ENCODE data around the gene RIC8B.

Gene RIC8B

DNA sequence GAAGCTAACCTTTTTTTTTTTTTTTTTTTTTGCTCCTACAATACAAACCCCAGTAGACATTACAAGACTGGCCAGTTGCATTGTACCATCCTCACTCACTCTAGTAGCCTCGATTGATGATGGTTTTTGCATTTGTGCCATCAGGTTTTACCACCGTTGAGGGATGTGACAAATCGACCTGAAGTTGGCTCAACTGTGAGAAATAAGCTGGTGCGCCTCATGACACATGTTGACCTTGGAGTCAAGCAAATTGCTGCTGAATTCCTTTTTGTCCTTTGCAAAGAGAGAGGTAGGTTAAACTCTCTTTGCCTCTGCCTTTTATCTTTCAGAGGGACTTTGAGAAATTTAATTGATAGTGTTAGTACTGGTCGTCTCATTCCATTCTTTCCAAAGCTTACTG is 76.8 kb downstream of the RIC8B start:
- TF ChIP-seq, protein P1, sequence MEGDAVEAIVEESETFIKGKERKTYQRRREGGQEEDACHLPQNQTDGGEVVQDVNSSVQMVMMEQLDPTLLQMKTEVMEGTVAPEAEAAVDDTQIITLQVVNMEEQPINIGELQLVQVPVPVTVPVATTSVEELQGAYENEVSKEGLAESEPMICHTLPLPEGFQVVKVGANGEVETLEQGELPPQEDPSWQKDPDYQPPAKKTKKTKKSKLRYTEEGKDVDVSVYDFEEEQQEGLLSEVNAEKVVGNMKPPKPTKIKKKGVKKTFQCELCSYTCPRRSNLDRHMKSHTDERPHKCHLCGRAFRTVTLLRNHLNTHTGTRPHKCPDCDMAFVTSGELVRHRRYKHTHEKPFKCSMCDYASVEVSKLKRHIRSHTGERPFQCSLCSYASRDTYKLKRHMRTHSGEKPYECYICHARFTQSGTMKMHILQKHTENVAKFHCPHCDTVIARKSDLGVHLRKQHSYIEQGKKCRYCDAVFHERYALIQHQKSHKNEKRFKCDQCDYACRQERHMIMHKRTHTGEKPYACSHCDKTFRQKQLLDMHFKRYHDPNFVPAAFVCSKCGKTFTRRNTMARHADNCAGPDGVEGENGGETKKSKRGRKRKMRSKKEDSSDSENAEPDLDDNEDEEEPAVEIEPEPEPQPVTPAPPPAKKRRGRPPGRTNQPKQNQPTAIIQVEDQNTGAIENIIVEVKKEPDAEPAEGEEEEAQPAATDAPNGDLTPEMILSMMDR (IDR thresholded peaks at IDR 0.05; ENCODE audit: insufficient read depth, missing control alignments), result no peak
- DNase-seq (ENCODE audit: insufficient read length, low spot score), result no peak
- FAIRE-seq, result no peak

DNA sequence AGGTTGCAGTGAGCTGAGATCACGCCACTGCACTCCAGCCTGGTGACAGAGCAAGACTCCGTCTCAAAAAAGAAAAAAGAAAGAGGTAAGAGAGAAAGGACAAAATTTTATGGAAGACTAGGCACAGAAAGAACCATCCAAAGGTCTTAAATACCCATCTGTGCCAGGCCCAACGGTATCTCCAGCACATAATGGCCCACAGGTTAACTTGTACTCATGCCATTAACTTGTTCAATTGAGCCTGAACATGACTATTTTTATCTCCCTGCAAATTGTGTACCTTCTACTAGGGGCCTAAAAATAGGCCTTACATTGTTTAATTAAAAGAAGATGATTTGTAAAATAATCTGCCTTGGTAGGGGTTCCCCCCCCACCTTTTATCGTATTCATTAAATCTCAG is 80.2 kb downstream of the RIC8B start:
- FAIRE-seq, result no peak
- TF ChIP-seq, protein P1 (IDR thresholded peaks at IDR 0.05; ENCODE audit: insufficient read depth, missing control alignments), result no peak
- DNase-seq (ENCODE audit: insufficient read length, low spot score), result no peak

DNA sequence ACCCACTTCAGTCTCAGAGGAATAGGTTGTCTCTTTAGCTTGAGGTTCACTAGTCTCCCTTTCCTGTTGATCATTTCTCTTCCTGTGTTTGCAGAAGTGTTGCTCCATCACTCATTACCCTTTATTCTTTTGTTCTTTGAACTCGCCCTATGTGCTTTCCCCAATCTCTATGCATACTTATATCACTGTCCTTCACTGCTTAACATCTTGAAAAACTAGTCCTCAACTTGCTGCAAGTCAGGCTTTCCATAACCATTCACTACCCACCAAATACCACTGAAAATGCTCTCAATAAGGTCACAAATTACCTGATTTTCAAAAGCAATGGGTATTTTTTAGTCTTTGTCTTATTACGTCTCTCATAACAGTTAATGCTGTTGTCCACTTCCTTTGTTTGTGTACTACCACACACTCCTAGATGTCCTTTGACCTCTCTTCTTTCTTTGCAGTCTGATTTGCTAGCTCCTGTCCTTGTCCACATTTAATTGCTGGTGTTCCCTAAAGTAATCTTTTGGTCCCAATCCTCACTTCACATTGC is 80.8 kb downstream of the RIC8B start:
- FAIRE-seq, result no peak
- TF ChIP-seq, protein P1 (IDR thresholded peaks at IDR 0.05; ENCODE audit: insufficient read depth, missing control alignments), result no peak
- DNase-seq (ENCODE audit: insufficient read length, low spot score), result no peak

DNA sequence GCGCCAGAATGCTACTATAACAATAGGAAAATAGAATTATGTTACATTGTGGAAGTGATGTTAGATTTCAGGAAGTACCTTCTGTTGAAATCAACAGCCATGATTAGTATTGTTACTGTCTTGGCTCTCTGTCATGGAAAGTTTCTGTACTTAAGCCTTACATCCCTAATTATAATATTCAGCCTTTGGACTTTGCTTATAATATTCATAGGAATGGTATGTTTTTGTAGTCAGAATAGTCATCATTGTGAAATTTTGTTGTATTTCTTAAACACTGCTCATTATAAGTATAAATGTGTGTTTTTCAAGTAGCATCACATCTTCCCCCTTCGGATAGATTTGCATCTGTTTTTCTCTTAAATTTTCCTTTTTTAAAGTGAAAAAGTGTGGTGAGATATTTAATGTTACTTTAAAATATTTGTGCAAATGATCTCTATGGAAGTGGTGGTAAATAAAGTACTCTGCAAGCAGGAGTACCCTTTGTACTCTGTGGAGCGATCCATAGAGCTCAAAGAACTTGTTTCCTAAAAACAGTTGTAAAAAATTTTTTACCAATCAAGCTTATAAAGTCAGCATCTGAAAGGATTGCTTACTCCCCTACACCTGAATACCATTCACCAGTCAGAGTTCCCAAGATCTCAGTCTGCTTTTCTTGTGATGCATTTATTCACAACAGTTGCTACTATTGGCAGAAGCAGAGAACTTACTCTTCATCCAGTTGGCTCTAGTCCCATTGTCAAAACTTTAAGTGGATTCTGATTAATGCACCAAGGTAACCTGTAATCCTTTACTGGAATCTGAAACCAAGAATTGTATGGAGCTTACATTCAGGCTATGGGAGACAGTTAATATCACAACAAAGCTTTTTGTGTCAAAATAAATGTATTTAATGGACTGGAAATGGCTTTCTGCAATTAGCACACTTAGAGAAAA is 87.8 kb downstream of the RIC8B start:
- DNase-seq (ENCODE audit: insufficient read length, low spot score) (no peak), FAIRE-seq (no peak)
- TF ChIP-seq, protein P1 (IDR thresholded peaks at IDR 0.05; ENCODE audit: insufficient read depth, missing control alignments), result no peak

DNA sequence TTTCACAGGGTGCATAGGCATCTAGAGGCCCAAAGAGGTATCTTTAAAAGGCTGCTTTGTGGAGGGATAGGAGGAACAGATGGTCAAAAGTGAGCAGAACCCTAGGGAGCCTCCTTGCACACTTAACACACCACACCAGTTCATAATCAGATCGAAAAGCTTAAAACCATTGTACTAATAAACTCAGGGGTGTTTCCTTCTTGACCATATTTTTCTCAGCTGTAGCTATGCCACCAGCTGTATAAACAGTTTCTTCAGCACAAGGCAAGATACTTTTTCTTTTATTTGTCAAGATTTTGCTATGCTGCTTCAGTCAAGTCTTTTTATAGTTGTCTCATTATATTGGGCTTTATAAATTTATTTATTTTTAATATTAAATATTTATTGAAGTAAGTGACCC is 88.7 kb downstream of the RIC8B start:
- TF ChIP-seq, protein P1 (IDR thresholded peaks at IDR 0.05; ENCODE audit: insufficient read depth, missing control alignments), result no peak
- DNase-seq (ENCODE audit: insufficient read length, low spot score) (no peak), FAIRE-seq (no peak)

DNA sequence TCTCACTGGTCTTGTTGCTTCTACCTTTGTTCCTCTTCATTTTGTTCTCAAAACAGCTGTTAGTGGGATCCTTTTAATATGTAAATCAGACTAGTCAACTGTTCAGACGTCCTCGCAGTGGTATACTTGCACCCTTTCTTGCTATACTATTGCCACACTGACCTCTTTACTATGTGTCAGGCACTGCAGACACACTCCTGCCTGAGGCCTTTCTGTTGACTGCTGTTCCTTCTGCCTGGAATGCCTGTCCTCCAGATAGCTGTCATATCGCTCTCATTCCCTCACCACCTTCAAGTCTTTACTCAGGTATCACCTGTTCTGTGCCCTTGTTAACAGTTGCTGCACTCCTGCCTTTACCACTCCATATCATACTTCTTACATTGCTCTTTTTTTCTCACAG is 91.2 kb downstream of the RIC8B start:
- DNase-seq (ENCODE audit: insufficient read length, low spot score) (no peak), FAIRE-seq (no peak)
- TF ChIP-seq, protein P1 (IDR thresholded peaks at IDR 0.05; ENCODE audit: insufficient read depth, missing control alignments), result no peak
